CD4-positive, alpha-beta T cell (primary cell): ENCODE measurements around the gene NXPH1. TPM values are rescaled to one million over a fixed set of nuclear protein-coding genes. Genes with fewer than 3 reads are reported as not detected.

Experiments used
- ATAC-seq: fragments of 200-7000 bp; cut with Tn5 transposase; one replicate; pipeline ENCODE4 v1.10.0; 2022; ENCODE audit warnings: mild to moderate bottlenecking; ENCODE audit not compliant: poor library complexity
- CTCF ChIA-PET: fragments of 350-600 bp; sonication (Branson Sonifier 250); formaldehyde crosslinking; loops from one replicate; lab custom pipeline; 2021; ENCODE audit warnings: antibody characterized with exemption, inconsistent platforms; lab: Charles Lee
- POLR2A ChIA-PET: fragments of 350-600 bp; sonication (Branson Sonifier 250); formaldehyde crosslinking; loops from one replicate; lab custom pipeline; 2021; ENCODE audit warnings: antibody characterized with exemption, inconsistent platforms; lab: Charles Lee
- DNase-seq, 14 experiments: peaks; one replicate each; pipeline ENCODE4 v3.0.0-alpha.2; 2013 to 2020; ENCODE audit warnings: mixed read lengths in 2 of 14
- H3K27ac ChIP-seq, 2 donors: one replicate each; pipeline versions ENCODE4 v1.5.1 to v1.7.0; 2013; ENCODE audit warnings: low read length in 2 of 2, low read depth in 1 of 2, mild to moderate bottlenecking in 1 of 2
- H3K27me3 ChIP-seq, 2 experiments: 1 replicate in 1 of 2; 2 replicates in 1 of 2; pipeline versions ENCODE4 v1.6.1 to v1.7.0; 2013; ENCODE audit warnings: low read length in 2 of 2, control low read depth in 1 of 2, mild to moderate bottlenecking in 1 of 2, moderate library complexity in 1 of 2; ENCODE audit not compliant: insufficient read depth in 2 of 2, control insufficient read depth in 1 of 2
- H3K36me3 ChIP-seq: one replicate; pipeline ENCODE4 v1.6.1; 2013; ENCODE audit warnings: low read length, control low read depth; ENCODE audit not compliant: insufficient read depth
- H3K4me1 ChIP-seq: one replicate; pipeline ENCODE4 v1.6.1; 2013; ENCODE audit warnings: low read length, control low read depth; ENCODE audit not compliant: insufficient read depth
- H3K4me3 ChIP-seq: one replicate; pipeline ENCODE4 v1.5.1; 2013; ENCODE audit warnings: mild to moderate bottlenecking, low read length, moderate library complexity
- H3K9me3 ChIP-seq, 2 experiments: 1 replicate in 1 of 2; 2 replicates in 1 of 2; pipeline versions ENCODE4 v1.6.1 to v1.7.0; 2013; ENCODE audit warnings: low read length in 2 of 2, mild to moderate bottlenecking in 2 of 2, control low read depth in 1 of 2, moderate library complexity in 1 of 2; ENCODE audit not compliant: control insufficient read depth in 1 of 2, insufficient read depth in 1 of 2
- H3K27ac Mint-ChIP-seq: one replicate; pipeline ENCODE4 v1.8.0; 2020; ENCODE audit warnings: mixed read lengths
- H3K27me3 Mint-ChIP-seq: one replicate; pipeline ENCODE4 v1.8.0; 2021; ENCODE audit warnings: mixed read lengths
- H3K36me3 Mint-ChIP-seq: one replicate; pipeline ENCODE4 v1.8.0; 2021; ENCODE audit warnings: low read depth, mixed read lengths
- H3K4me1 Mint-ChIP-seq: one replicate; pipeline ENCODE4 v1.8.0; 2021; ENCODE audit warnings: low read depth, mixed read lengths
- H3K4me3 Mint-ChIP-seq: one replicate; pipeline ENCODE4 v1.8.0; 2020; ENCODE audit warnings: mild to moderate bottlenecking, mixed read lengths
- H3K9me3 Mint-ChIP-seq: one replicate; pipeline ENCODE4 v1.8.0; 2020; ENCODE audit warnings: mixed read lengths
- CTCF ChIP-seq: fragments of 200-600 bp; IDR thresholded peaks from one replicate; pipeline ENCODE4 v1.8.0; 2022; ENCODE audit warnings: antibody characterized with exemption, mild to moderate bottlenecking
- intact Hi-C, 2 experiments: fragments of 100-400 bp; cut with DNase I in 1 of 2; cut with micrococcal nuclease in 1 of 2; formaldehyde crosslinking; loops; one replicate each; pipeline versions ENCODE4 v1.15.1 to v1.9.0; 2023 to 2025; cut with DNase I, micrococcal nuclease
- total RNA-seq, 174 experiments: library from RNA in 2 of 174; stranded (reverse) in 2 of 174; gene quantifications; one replicate each; pipeline ENCODE4 v1.2.3 and lab custom pipeline; 2021 to 2026

Gene NXPH1
- total RNA-seq, 2 experiments from 2014 or later = not detected

- DNase-seq (no peak), ATAC-seq (no peak)
- Mint-ChIP-seq H3K27me3 (no peaks in the 10 kb centered on the region), H3K9me3 (peaks cover 2% of the 10 kb centered on the region), H3K4me1 (no peaks in the 10 kb centered on the region), H3K36me3 (no peaks in the 10 kb centered on the region), H3K4me3 (no peak overlapping the region), H3K27ac (no peak overlapping the region)
- intact Hi-C loops = no loop called here
- H3K36me3 ChIP-seq = no peaks in the 10 kb centered on the region
- H3K4me1 ChIP-seq = no peaks in the 10 kb centered on the region
- ChIA-PET CTCF (no interaction called here), POLR2A (no interaction called here)
- H3K9me3 ChIP-seq = no peaks in the 10 kb centered on the region
- H3K27ac ChIP-seq = no peak overlapping the region
- H3K4me3 ChIP-seq = no peak overlapping the region
- TF ChIP-seq CTCF = no peak
- H3K27me3 ChIP-seq = no peaks in the 10 kb centered on the region
Observed at GRCh38 chr7:8594115-8594514, 160.7 kb downstream of the NXPH1 start.

GRCh38 chr7:8597565-8597964, 164.2 kb downstream of the NXPH1 start:
- H3K4me1 Mint-ChIP-seq = no peaks in the 10 kb centered on the region
- DNase-seq (no peak), ATAC-seq (no peak)
- H3K9me3 ChIP-seq = no peaks in the 10 kb centered on the region
- peaks cover 4% of the 10 kb centered on the region for H3K9me3 Mint-ChIP-seq
- H3K4me3 Mint-ChIP-seq = no peak overlapping the region
- intact Hi-C loops = no loop called here
- no peaks in the 10 kb centered on the region for H3K36me3 ChIP-seq
- TF ChIP-seq CTCF = no peak
- H3K27ac Mint-ChIP-seq = no peak overlapping the region
- no peaks in the 10 kb centered on the region for H3K36me3 Mint-ChIP-seq
- no peaks in the 10 kb centered on the region for H3K27me3 ChIP-seq
- no peak overlapping the region for H3K4me3 ChIP-seq
- H3K27me3 Mint-ChIP-seq = no peaks in the 10 kb centered on the region
- H3K4me1 ChIP-seq = no peaks in the 10 kb centered on the region
- no peak overlapping the region for H3K27ac ChIP-seq
- ChIA-PET CTCF (no interaction called here), POLR2A (no interaction called here)

GRCh38 chr7:8601121-8601520, 167.7 kb downstream of the NXPH1 start:
- Mint-ChIP-seq H3K4me3 (no peak overlapping the region), H3K9me3 (peaks cover 4% of the 10 kb centered on the region), H3K4me1 (no peaks in the 10 kb centered on the region), H3K27me3 (no peaks in the 10 kb centered on the region), H3K27ac (no peak overlapping the region), H3K36me3 (no peaks in the 10 kb centered on the region)
- H3K36me3 ChIP-seq = no peaks in the 10 kb centered on the region
- no peak overlapping the region for H3K27ac ChIP-seq
- CTCF ChIA-PET = no interaction called here
- no peak for DNase-seq
- no peak overlapping the region for H3K4me3 ChIP-seq
- POLR2A ChIA-PET = no interaction called here
- intact Hi-C loops = no loop called here
- no peak for ATAC-seq
- H3K4me1 ChIP-seq = no peaks in the 10 kb centered on the region
- TF ChIP-seq CTCF = no peak
- H3K9me3 ChIP-seq = no peaks in the 10 kb centered on the region
- no peaks in the 10 kb centered on the region for H3K27me3 ChIP-seq
